ENCODE results near the gene G6PC2. TPM values are rescaled to one million over a fixed set of nuclear protein-coding genes. Genes with fewer than 3 reads are reported as not detected.

Gene G6PC2
- total RNA-seq, 1 experiment from 2014 or later, result not detected

DNA sequence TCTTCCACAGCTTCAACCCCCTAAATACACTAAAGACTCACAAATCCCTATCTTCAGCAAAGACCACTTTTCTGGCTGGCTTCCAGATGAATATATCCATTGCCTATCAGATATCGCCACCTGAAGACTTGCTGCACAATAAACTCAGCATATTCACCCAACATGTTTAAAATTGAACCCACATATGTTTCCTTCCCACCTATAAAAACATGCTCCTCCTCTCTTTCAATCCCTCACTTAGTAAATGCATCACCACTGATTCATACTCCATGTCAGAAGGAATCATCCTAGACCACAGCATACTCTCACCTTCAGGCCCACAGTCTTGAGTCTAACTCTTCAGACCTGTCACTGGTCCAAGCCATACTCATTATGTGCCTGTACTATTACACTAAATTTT lies 16.1 kb upstream of the G6PC2 start:
- peaks cover 24% of the 10 kb centered on the region for H3K36me3 Mint-ChIP-seq
- no peak overlapping the region for H3K4me3 Mint-ChIP-seq
- POLR2A ChIA-PET, result no interaction called here
- peaks cover 8% of the 10 kb centered on the region for H3K4me1 Mint-ChIP-seq
- TF ChIP-seq FOXP4 (CRISPR knock-in tag; IDR thresholded peaks at IDR 0.05), result no peak
- TF ChIP-seq NFATC4 (CRISPR knock-in tag; IDR thresholded peaks at IDR 0.05), result no peak
- TF ChIP-seq CBFB (CRISPR knock-in tag; IDR thresholded peaks at IDR 0.05; ENCODE audit: low read depth), result no peak
- no peak for TF ChIP-seq GRHL2 (CRISPR knock-in tag; IDR thresholded peaks at IDR 0.05; ENCODE audit: insufficient replicate concordance, severe bottlenecking)
- no peak for TF ChIP-seq STAT6 (CRISPR knock-in tag; conservative IDR thresholded peaks at IDR 0.05; ENCODE audit: low read depth)
- no peak for TF ChIP-seq E2F1 (CRISPR knock-in tag; IDR thresholded peaks at IDR 0.05)
- TF ChIP-seq FOXK1 (CRISPR knock-in tag; IDR thresholded peaks at IDR 0.05), result no peak
- TF ChIP-seq AFF4 (CRISPR knock-in tag; IDR thresholded peaks at IDR 0.05; ENCODE audit: borderline replicate concordance), result no peak
- no peak for TF ChIP-seq IRF2 (CRISPR knock-in tag; IDR thresholded peaks at IDR 0.05; ENCODE audit: borderline replicate concordance, low read depth)
- no peak for TF ChIP-seq GABPB1 (CRISPR knock-in tag; IDR thresholded peaks at IDR 0.05)
- no peak for TF ChIP-seq SMAD3 (CRISPR knock-in tag; IDR thresholded peaks at IDR 0.05; ENCODE audit: borderline replicate concordance)
- TF ChIP-seq NFE2L1 (CRISPR knock-in tag; IDR thresholded peaks at IDR 0.05), result no peak
- TF ChIP-seq JUN (CRISPR knock-in tag; IDR thresholded peaks at IDR 0.05), result no peak
- no peak for TF ChIP-seq ESRRA (CRISPR knock-in tag; IDR thresholded peaks at IDR 0.05; ENCODE audit: borderline replicate concordance)
- TF ChIP-seq ZNF281 (CRISPR knock-in tag; IDR thresholded peaks at IDR 0.05), result no peak
- TF ChIP-seq CREB1 (CRISPR knock-in tag; IDR thresholded peaks at IDR 0.05), result no peak
- TF ChIP-seq, protein P1, sequence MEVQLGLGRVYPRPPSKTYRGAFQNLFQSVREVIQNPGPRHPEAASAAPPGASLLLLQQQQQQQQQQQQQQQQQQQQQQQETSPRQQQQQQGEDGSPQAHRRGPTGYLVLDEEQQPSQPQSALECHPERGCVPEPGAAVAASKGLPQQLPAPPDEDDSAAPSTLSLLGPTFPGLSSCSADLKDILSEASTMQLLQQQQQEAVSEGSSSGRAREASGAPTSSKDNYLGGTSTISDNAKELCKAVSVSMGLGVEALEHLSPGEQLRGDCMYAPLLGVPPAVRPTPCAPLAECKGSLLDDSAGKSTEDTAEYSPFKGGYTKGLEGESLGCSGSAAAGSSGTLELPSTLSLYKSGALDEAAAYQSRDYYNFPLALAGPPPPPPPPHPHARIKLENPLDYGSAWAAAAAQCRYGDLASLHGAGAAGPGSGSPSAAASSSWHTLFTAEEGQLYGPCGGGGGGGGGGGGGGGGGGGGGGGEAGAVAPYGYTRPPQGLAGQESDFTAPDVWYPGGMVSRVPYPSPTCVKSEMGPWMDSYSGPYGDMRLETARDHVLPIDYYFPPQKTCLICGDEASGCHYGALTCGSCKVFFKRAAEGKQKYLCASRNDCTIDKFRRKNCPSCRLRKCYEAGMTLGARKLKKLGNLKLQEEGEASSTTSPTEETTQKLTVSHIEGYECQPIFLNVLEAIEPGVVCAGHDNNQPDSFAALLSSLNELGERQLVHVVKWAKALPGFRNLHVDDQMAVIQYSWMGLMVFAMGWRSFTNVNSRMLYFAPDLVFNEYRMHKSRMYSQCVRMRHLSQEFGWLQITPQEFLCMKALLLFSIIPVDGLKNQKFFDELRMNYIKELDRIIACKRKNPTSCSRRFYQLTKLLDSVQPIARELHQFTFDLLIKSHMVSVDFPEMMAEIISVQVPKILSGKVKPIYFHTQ (CRISPR knock-in tag; IDR thresholded peaks at IDR 0.05), result no peak
- TF ChIP-seq TEAD1 (CRISPR knock-in tag; IDR thresholded peaks at IDR 0.05), result no peak
- TF ChIP-seq USF1 (CRISPR knock-in tag; IDR thresholded peaks at IDR 0.05), result no peak
- CTCF ChIA-PET, result no interaction called here
- H3K9me3 Mint-ChIP-seq, result no peaks in the 10 kb centered on the region
- H3K27ac Mint-ChIP-seq, result no peak overlapping the region
- DNase-seq (ENCODE audit: low spot score) (no peak), ATAC-seq (no peak)
- no peaks in the 10 kb centered on the region for H3K27me3 Mint-ChIP-seq (ENCODE audit: low read depth)
